HEK293 (cell line): Measurements from ENCODE around the gene CNTNAP4.

ENCODE experiments used
- CTCF ChIA-PET: fragments of 350-600 bp; formaldehyde crosslinking; extraction: SDS; loops from one replicate; lab custom pipeline; 2021; ENCODE audit warnings: antibody characterized with exemption; lab: Yijun Ruan, JAX
- POLR2A ChIA-PET: fragments of 300-600 bp; formaldehyde crosslinking; extraction: SDS; loops from one replicate; lab custom pipeline; 2020; ENCODE audit warnings: antibody characterized with exemption, inconsistent platforms; lab: Yijun Ruan, JAX
- H3K27ac ChIP-seq: fragments of 200-500 bp; sonication (Bioruptor generic); 2 replicates; pipeline ENCODE4 v1.5.1; 2014; ENCODE audit warnings: low read depth, low read length, control low read depth, inconsistent platforms; ENCODE audit errors: extremely low read depth
- H3K36me3 ChIP-seq, 2 experiments: fragments of 200-500 bp in 1 of 2; sonication (Bioruptor generic) in 1 of 2; 1 replicate in 1 of 2; 2 replicates in 1 of 2; pipeline ENCODE4 v1.5.1; 2014 to 2017; ENCODE audit warnings: inconsistent platforms in 2 of 2, low read length in 2 of 2; ENCODE audit not compliant: control insufficient read depth in 2 of 2, insufficient read depth in 1 of 2
- H3K4me1 ChIP-seq: fragments of 200-500 bp; sonication (Bioruptor generic); 2 replicates; pipeline ENCODE4 v1.5.1; 2014; ENCODE audit warnings: mild to moderate bottlenecking, low read length, inconsistent platforms; ENCODE audit not compliant: control insufficient read depth, insufficient read depth
- H3K4me3 ChIP-seq: 2 replicates; pipeline ENCODE4 v1.5.1; 2011; ENCODE audit warnings: low read depth, mild to moderate bottlenecking, control low read depth, low read length, moderate library complexity
- H3K9me3 ChIP-seq: fragments of 200-500 bp; sonication (Bioruptor generic); 2 replicates; pipeline ENCODE4 v1.5.1; 2014; ENCODE audit warnings: low read depth, low read length, inconsistent platforms; ENCODE audit not compliant: control insufficient read depth, insufficient read depth
- BCL11A ChIP-seq: fragments of 450-650 bp; formaldehyde crosslinking; IDR thresholded peaks from 2 replicates; pipeline ENCODE4 v1.5.1; 2016; ENCODE audit warnings: low read depth, missing biosample characterization, missing genetic modification characterization
- GLIS2 ChIP-seq: fragments of 450-650 bp; formaldehyde crosslinking; IDR thresholded peaks from 2 replicates; pipeline ENCODE4 v1.5.1; 2016; ENCODE audit warnings: missing biosample characterization, missing genetic modification characterization
- MEIS1 ChIP-seq: sonication (generic); formaldehyde crosslinking; IDR thresholded peaks from 2 replicates; pipeline ENCODE4 v1.8.1; 2022; ENCODE audit warnings: missing genetic modification reagents, mild to moderate bottlenecking, borderline replicate concordance
- RBAK ChIP-seq: fragments of 450-650 bp; formaldehyde crosslinking; IDR thresholded peaks from 2 replicates; pipeline ENCODE4 v1.5.1; 2016; ENCODE audit warnings: missing biosample characterization, missing genetic modification characterization
- REPIN1 ChIP-seq: fragments of 450-650 bp; formaldehyde crosslinking; IDR thresholded peaks from 2 replicates; pipeline ENCODE4 v1.5.1; 2017; ENCODE audit warnings: missing biosample characterization, missing genetic modification characterization, low read depth
- SCRT1 ChIP-seq: fragments of 450-650 bp; formaldehyde crosslinking; IDR thresholded peaks from 2 replicates; pipeline ENCODE4 v1.5.1; 2016; ENCODE audit warnings: missing biosample characterization, missing genetic modification characterization, borderline replicate concordance
- SCRT2 ChIP-seq: fragments of 450-650 bp; formaldehyde crosslinking; IDR thresholded peaks from 2 replicates; pipeline ENCODE4 v1.5.1; 2016; ENCODE audit warnings: missing biosample characterization, missing genetic modification characterization
- YY1 ChIP-seq: fragments of 450-650 bp; formaldehyde crosslinking; IDR thresholded peaks from 2 replicates; pipeline ENCODE4 v1.5.1; 2018; ENCODE audit warnings: missing biosample characterization, missing genetic modification characterization
- YY2 ChIP-seq: fragments of 450-650 bp; formaldehyde crosslinking; IDR thresholded peaks from 2 replicates; pipeline ENCODE4 v1.5.1; 2016; ENCODE audit warnings: missing biosample characterization, missing genetic modification characterization
- ZBTB17 ChIP-seq: fragments of 450-650 bp; formaldehyde crosslinking; IDR thresholded peaks from 2 replicates; pipeline ENCODE4 v1.5.1; 2016; ENCODE audit warnings: missing biosample characterization, missing genetic modification characterization
- ZBTB7A ChIP-seq: fragments of 450-650 bp; formaldehyde crosslinking; IDR thresholded peaks from 2 replicates; pipeline ENCODE4 v1.5.1; 2016; ENCODE audit warnings: low read depth, missing biosample characterization, missing genetic modification characterization
- ZFP41 ChIP-seq: fragments of 450-650 bp; formaldehyde crosslinking; IDR thresholded peaks from 2 replicates; pipeline ENCODE4 v1.5.1; 2016; ENCODE audit warnings: missing biosample characterization, missing genetic modification characterization, borderline replicate concordance
- ZNF174 ChIP-seq: fragments of 450-650 bp; formaldehyde crosslinking; IDR thresholded peaks from 2 replicates; pipeline ENCODE4 v1.5.0; 2017; ENCODE audit warnings: missing biosample characterization, mild to moderate bottlenecking, missing genetic modification characterization
- ZNF211 ChIP-seq: fragments of 450-650 bp; formaldehyde crosslinking; IDR thresholded peaks from 2 replicates; pipeline ENCODE4 v1.5.1; 2016; ENCODE audit warnings: low read depth, missing biosample characterization, missing genetic modification characterization
- ZNF521 ChIP-seq: fragments of 450-650 bp; formaldehyde crosslinking; IDR thresholded peaks from 2 replicates; pipeline ENCODE4 v1.5.1; 2017; ENCODE audit warnings: missing biosample characterization, mild to moderate bottlenecking, missing genetic modification characterization
- ZNF530 ChIP-seq: fragments of 450-650 bp; formaldehyde crosslinking; IDR thresholded peaks from 2 replicates; pipeline ENCODE4 v1.5.1; 2016; ENCODE audit warnings: low read depth, missing biosample characterization, missing genetic modification characterization
- ZNF610 ChIP-seq: fragments of 450-650 bp; formaldehyde crosslinking; IDR thresholded peaks from 2 replicates; pipeline ENCODE4 v1.5.1; 2016; ENCODE audit warnings: missing biosample characterization, missing genetic modification characterization, borderline replicate concordance
- ZNF629 ChIP-seq: fragments of 450-650 bp; formaldehyde crosslinking; IDR thresholded peaks from 2 replicates; pipeline ENCODE4 v1.5.1; 2017; ENCODE audit warnings: missing biosample characterization, missing genetic modification characterization
- ZNF664 ChIP-seq: fragments of 450-650 bp; formaldehyde crosslinking; IDR thresholded peaks from 2 replicates; pipeline ENCODE4 v1.5.1; 2016; ENCODE audit warnings: missing biosample characterization, missing genetic modification characterization
- ZNF692 ChIP-seq: fragments of 450-650 bp; formaldehyde crosslinking; IDR thresholded peaks from 2 replicates; pipeline ENCODE4 v1.5.1; 2016; ENCODE audit warnings: missing biosample characterization, missing genetic modification characterization
- ZNF837 ChIP-seq: fragments of 450-650 bp; formaldehyde crosslinking; IDR thresholded peaks from 2 replicates; pipeline ENCODE4 v1.5.1; 2016; ENCODE audit warnings: missing biosample characterization, missing genetic modification characterization
- ZSCAN30 ChIP-seq: fragments of 450-650 bp; IDR thresholded peaks from 2 replicates; pipeline ENCODE4 v1.5.1; 2018; ENCODE audit warnings: missing biosample characterization, mild to moderate bottlenecking, missing genetic modification characterization, moderate library complexity
- TF ChIP-seq, protein P1 (sequence below): fragments of 450-650 bp; formaldehyde crosslinking; IDR thresholded peaks from 2 replicates; pipeline ENCODE4 v1.5.1; 2016; ENCODE audit warnings: missing biosample characterization, missing genetic modification characterization
- TF ChIP-seq, protein P2 (sequence below): fragments of 450-650 bp; formaldehyde crosslinking; IDR thresholded peaks from 2 replicates; pipeline ENCODE4 v1.5.1; 2016; ENCODE audit warnings: missing biosample characterization, missing genetic modification characterization, borderline replicate concordance
- TF ChIP-seq, protein P3 (sequence below): fragments of 450-650 bp; formaldehyde crosslinking; IDR thresholded peaks from 2 replicates; pipeline ENCODE4 v1.5.1; 2017; ENCODE audit warnings: missing biosample characterization, missing genetic modification characterization

Gene CNTNAP4

GRCh38 chr16:76338472-76338871 lies 61.3 kb downstream of the CNTNAP4 start:
- Histone ChIP-seq H3K9me3 (no peaks in the 10 kb centered on the region), H3K4me1 (no peaks in the 10 kb centered on the region), H3K36me3 (no peaks in the 10 kb centered on the region), H3K4me3 (no peak overlapping the region), H3K27ac (no peak overlapping the region)
- POLR2A ChIA-PET: no interaction called here
- TF ChIP-seq ZNF664: no peak
- TF ChIP-seq RBAK (tag by site-specific recombination): no peak
- TF ChIP-seq, protein P1, sequence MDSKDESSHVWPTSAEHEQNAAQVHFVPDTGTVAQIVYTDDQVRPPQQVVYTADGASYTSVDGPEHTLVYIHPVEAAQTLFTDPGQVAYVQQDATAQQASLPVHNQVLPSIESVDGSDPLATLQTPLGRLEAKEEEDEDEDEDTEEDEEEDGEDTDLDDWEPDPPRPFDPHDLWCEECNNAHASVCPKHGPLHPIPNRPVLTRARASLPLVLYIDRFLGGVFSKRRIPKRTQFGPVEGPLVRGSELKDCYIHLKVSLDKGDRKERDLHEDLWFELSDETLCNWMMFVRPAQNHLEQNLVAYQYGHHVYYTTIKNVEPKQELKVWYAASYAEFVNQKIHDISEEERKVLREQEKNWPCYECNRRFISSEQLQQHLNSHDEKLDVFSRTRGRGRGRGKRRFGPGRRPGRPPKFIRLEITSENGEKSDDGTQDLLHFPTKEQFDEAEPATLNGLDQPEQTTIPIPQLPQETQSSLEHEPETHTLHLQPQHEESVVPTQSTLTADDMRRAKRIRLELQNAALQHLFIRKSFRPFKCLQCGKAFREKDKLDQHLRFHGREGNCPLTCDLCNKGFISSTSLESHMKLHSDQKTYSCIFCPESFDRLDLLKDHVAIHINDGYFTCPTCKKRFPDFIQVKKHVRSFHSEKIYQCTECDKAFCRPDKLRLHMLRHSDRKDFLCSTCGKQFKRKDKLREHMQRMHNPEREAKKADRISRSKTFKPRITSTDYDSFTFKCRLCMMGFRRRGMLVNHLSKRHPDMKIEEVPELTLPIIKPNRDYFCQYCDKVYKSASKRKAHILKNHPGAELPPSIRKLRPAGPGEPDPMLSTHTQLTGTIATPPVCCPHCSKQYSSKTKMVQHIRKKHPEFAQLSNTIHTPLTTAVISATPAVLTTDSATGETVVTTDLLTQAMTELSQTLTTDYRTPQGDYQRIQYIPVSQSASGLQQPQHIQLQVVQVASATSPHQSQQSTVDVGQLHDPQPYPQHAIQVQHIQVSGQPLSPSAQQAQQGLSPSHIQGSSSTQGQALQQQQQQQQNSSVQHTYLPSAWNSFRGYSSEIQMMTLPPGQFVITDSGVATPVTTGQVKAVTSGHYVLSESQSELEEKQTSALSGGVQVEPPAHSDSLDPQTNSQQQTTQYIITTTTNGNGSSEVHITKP (tag by site-specific recombination): no peak
- no peak for TF ChIP-seq ZSCAN30 (tag by site-specific recombination)
- no peak for TF ChIP-seq ZNF174 (tag by site-specific recombination)
- TF ChIP-seq ZNF530 (tag by site-specific recombination): no peak
- TF ChIP-seq REPIN1: no peak
- TF ChIP-seq GLIS2 (tag by site-specific recombination): no peak
- no peak for TF ChIP-seq YY1 (tag by site-specific recombination)
- no peak for TF ChIP-seq ZNF837 (tag by site-specific recombination)
- no peak for TF ChIP-seq SCRT1 (tag by site-specific recombination)
- TF ChIP-seq YY2 (tag by site-specific recombination): no peak
- CTCF ChIA-PET: no interaction called here

- CTCF ChIA-PET: no interaction called here
Observed at GRCh38 chr16:76343769-76344168, 66.6 kb downstream of the CNTNAP4 start.

More at GRCh38 chr16:76343769-76344168, 66.6 kb downstream of the CNTNAP4 start:
- no peaks in the 10 kb centered on the region for H3K9me3 ChIP-seq
- POLR2A ChIA-PET: no interaction called here
- no peaks in the 10 kb centered on the region for H3K4me1 ChIP-seq
- H3K36me3 ChIP-seq: no peaks in the 10 kb centered on the region
- no peak overlapping the region for H3K27ac ChIP-seq
- TF ChIP-seq, protein P2, sequence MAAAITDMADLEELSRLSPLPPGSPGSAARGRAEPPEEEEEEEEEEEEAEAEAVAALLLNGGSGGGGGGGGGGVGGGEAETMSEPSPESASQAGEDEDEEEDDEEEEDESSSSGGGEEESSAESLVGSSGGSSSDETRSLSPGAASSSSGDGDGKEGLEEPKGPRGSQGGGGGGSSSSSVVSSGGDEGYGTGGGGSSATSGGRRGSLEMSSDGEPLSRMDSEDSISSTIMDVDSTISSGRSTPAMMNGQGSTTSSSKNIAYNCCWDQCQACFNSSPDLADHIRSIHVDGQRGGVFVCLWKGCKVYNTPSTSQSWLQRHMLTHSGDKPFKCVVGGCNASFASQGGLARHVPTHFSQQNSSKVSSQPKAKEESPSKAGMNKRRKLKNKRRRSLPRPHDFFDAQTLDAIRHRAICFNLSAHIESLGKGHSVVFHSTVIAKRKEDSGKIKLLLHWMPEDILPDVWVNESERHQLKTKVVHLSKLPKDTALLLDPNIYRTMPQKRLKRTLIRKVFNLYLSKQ (tag by site-specific recombination): no peak
- TF ChIP-seq ZNF211 (no peak), SCRT2 (tag by site-specific recombination) (no peak), MEIS1 (CRISPR knock-in tag) (no peak), ZNF692 (no peak), ZNF629 (no peak), ZBTB17 (tag by site-specific recombination) (no peak), ZBTB7A (tag by site-specific recombination) (no peak), ZFP41 (no peak), ZNF610 (tag by site-specific recombination) (no peak), ZNF521 (tag by site-specific recombination) (no peak), BCL11A (tag by site-specific recombination) (no peak)
- TF ChIP-seq, protein P3, sequence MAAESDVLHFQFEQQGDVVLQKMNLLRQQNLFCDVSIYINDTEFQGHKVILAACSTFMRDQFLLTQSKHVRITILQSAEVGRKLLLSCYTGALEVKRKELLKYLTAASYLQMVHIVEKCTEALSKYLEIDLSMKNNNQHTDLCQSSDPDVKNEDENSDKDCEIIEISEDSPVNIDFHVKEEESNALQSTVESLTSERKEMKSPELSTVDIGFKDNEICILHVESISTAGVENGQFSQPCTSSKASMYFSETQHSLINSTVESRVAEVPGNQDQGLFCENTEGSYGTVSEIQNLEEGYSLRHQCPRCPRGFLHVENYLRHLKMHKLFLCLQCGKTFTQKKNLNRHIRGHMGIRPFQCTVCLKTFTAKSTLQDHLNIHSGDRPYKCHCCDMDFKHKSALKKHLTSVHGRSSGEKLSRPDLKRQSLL (tag by site-specific recombination): no peak
- no peak overlapping the region for H3K4me3 ChIP-seq
